HL-60 (cell line): ENCODE measurements around the gene SSH2.

Experiments used
- CTCF ChIP-seq: IDR thresholded peaks from one replicate; pipeline ENCODE4 v1.5.1; 2011; ENCODE audit warnings: low read length, control low read depth, inconsistent platforms; ENCODE audit not compliant: insufficient read depth
- POLR2AphosphoS5 ChIP-seq: IDR thresholded peaks from 2 replicates; pipeline ENCODE4 v1.6.1; 2012; ENCODE audit warnings: low read depth
- REST ChIP-seq: IDR thresholded peaks from 2 replicates; pipeline ENCODE4 v1.6.1; 2012; ENCODE audit warnings: low read depth; ENCODE audit not compliant: insufficient replicate concordance
- SPI1 ChIP-seq: IDR thresholded peaks from 2 replicates; pipeline ENCODE4 v1.6.1; 2012; ENCODE audit warnings: low read depth, mild to moderate bottlenecking, borderline replicate concordance

- TF ChIP-seq CTCF (no peak), SPI1 (no peak), REST (no peak), POLR2AphosphoS5 (no peak)
These were observed 59.1 kb downstream of the SSH2 start for GRCh38 chr17:29870836-29871465.
